ENCODE measurements around the gene ORC6.

Gene ORC6

DNA sequence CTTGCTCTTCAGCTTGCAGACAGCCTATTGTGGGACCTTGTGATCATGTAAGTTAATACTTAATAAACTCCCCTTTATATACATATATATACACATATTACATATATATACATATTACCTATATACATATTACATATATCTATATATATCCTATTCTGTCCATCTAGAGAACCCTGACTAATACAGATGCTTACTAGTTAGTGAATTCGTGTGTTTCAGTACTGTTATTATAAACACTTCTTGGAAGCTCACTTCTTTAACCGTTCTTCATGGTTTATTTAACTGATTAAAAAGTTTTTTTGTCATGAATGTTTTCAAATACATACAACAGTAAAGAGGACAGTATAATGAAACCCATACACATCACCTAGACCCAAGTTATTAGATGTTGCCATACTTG, 12.6 kb downstream of the ORC6 start:
- no peak for DNase-seq

DNA sequence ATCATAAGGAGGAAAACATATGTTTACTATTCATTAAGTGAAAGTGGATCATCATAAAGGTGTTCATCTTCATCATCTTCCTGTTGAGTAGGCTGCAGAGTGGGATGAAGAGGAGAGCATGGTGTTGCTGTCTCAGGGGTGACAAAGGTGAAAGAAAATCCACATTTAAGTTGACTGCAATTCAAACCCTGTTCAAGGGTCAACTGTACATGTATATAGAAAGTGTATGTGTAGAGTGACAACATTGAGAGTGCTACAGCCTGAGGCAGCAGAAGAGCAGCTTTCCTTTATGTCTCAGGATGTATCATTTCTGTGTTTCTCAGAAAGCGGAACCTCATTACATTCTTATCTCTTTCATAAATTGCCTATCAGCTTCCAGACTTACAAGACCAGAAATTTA, 17.2 kb downstream of the ORC6 start:
- DNase-seq: no peak

DNA sequence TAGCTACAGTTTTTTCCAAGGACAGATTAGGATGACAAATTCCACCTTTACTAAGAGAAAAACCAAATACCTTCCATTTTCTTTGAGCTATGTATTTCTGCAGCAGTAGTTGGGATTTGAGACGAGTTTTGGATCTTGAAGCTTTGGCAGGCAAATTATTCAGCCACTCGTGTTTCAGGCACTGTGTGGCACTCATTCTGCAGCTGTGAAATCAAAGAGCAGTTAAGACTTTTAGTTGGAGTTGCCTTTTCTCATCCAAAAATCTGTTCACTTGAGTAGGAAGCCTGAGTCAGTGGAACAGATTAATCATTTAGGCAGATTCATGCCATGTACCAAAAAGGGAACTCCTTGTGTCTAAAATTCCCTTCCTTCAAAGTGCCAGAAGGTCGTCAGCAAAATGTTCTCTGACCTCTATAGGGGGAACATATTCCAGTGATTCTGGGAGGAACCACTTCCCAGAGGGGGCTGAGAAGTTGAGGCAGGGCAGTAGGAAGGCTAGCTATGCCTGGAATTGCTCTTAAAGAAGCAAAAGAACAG, 20.1 kb downstream of the ORC6 start:
- no peak for DNase-seq

DNA sequence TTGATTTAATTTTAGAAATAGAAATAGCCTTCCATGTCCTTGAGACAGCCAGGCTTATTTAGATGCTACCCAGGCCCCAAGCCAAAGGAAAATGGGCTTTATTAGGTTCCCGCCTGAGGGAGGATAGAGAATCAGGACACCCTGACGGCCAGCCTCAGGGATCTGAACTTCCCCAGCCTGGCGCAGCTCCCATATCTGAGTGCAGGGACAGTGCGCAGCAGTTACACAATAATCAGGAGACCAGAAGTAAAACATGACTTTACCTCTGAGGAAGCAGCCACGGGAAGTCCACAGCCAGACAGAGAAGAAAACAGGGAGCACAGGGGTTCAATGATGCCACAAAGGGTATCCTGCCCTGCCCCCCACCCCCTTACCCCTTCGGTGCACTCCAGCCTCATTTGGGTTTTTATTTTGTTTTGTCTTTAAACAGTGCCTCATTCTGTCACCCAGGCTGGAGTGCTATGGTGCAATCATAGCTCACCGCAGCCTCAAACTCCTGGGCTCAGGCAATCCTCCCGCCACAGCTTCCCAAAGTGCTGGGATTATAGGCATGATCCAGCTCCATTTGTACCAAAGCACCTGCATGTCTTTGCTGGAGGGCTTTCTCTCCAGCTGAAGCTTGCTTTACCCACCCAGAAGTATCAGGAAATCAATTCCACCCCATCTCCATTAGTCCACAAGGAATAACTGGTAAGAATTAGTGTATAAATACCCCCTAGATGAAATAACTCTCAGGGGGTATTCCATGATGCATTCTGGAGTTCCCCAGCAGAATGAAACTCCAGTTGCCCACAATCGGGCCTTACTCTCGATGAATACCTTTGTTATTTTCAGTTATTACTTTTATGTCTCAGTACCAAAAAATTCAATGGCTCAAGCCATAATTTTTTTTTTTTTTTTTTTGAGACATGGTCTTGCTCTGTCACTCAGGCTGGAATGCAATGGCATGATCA, 21.9 kb downstream of the ORC6 start:
- DNase-seq: no peak

DNA sequence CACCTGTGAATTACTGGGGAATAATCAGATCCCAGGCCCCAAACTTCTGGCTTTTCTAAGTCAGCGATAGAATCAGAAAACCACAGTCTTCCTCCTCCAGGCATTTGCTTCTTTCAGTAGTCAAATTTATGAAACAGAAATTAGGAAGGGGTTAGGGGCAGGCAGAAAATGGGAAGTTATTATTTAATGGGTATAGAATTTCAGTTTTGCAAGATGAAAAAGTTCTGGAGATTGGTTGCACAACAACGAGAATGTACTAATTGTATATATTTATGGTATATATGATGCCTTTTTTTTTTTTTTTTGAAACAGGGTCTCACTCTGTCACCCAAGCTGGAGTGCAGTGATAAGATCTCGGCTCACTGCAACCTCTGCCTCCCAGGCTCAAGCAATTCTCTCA, 23.5 kb downstream of the ORC6 start:
- DNase-seq: no peak

DNA sequence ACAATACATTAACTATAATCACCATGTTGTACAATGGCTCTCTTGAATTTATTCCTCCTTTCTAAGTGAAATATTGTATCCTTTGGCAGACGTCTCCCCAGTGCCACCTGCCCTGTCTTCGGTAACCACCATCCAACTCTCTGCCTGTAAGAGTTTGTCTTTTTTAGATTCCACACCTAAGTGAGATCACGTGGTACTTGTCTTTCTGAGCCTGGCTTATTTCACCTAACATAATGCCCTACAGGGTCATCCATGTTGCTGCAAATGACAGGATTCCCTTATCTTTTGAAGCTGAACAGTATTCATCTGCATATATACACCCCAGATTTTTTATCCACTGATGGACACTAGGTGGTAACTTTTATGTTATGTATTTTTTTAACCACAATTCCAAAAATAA, 24.2 kb downstream of the ORC6 start:
- DNase-seq: no peak

DNA sequence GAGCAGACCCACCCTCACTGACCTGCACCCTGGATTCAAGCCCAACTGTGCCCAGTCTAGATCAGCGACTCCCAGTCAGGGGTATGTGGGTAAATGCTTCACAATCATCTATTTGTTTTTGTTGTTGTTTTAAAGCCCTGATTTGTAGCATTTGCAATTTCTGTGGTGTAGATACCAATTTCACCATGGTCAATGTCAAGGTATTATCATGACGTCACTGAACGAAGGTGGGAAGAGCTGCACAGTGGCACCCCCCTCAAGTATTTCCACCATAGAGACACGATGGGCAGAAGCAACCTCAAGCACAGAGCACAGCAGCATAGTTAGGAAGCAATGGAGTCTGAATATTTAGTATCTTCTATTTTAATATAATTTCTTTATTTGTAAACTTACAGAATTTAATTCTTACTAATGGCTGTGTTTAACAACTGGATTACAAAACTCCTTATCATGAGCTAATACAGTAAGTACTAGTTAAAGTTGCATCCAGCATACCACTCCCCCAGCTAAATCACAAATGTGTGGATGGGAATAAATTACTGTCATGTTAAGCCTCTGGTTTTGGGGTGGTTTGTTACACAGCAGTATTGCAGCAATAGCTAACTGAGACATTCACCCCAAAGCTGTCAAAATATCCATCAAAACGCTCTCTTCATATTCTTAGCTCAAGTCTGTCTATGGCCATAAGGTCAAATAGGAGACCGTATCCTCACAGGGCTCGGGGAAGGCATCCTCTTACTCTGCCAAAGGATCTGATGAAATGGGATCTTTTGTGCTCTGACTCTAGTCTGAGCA, 25.5 kb downstream of the ORC6 start:
- no peak for DNase-seq

DNA sequence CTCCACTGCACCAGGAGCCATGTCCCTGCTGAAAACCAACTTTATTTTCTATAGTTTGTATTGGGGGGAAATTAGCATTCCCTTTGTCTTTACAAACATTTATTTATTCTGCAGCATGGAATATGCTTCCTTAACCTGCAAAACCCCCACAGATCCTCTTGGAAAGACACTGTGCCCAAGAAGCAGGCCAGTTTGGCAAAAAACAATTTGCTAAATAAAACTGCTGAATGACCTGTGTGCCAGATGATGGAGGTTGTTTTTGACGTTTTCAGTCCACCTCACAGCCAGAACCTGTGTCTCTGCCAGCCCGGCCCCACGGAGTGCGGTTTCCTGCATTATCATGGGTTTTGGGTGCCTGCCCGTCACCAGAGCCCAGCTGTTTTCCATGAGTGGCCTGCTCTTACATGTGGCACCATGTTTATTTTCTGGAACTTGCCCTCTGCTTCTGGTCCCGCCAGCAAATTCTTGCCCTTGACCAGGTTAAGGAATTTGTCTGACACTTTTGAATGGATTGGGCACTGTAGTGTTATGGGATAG, 26.4 kb downstream of the ORC6 start:
- no peak for DNase-seq

DNA sequence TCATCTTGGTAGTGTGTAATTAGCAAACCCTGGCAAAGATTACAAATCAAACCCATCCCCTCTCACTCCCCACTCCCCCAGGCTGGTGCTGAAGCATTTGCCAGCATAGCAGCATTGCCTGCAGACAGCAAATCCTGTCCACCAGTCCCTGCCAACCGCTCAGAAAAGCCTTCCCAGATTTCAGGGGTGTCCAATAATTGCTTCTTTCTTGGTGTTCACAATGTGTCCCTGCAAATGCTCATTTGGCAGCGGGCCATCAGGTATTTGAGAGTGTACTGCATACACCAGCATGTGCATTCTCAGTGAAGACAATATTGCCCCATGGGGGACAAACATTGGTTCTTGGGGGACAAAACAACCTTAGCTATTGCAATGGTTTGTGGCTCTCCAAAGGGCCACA, 28.2 kb downstream of the ORC6 start:
- no peak for DNase-seq

DNA sequence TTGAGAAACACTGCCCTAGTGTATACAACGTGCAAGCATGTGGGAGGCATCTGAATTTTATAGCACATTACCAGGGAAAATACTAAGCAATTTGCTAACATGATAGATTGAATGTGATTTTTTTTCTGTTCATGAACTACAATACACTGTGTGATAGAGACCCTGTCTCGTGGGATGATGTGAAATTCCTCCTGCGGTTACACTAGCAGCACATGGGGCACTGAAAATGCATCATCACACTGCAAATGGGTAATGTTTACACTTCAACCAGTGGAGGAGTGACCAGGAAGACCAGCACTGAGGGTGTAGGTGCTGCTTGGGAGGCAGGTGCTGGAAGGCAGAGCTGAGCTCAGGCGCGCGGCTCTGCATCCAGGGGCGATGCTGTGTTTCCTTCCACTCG, 28.8 kb downstream of the ORC6 start:
- no peak for DNase-seq

DNA sequence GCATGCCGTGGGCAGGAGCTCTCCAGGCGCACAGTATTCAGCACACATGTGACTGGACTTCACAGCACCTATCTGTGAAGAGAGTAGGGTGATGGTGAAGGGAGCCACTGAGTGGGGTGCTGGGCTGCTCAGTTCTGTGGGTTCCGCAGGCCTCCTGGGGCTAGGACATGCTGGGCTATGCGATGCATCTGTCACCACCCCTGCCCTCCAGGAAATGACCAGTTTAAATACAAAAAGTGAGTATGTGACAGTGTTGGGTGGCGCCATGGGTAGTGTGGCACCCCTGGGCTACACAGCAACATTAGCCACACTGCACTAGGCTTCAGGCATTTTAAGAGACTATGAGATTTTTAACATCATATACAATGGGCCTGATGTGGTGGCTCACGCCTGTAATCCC, 30.1 kb downstream of the ORC6 start:
- DNase-seq: no peak

DNA sequence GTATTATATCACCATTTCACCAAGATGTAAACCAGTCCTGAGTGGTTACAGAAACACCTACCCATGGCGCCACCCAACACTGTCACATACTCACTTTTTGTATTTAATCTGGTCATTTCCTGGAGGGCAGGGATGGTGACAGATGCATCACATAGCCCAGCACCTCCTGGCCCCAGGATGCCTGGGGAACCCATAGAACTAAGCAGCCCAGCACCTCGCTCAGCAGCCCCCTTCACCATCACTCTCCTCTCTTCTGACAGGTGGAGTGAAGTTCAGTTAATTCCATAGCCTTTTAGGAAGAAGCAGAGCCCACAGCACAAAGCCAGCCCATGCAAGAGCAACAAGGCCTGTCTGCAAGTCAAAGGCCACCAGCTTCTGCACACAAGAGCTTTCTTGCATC, 31.2 kb downstream of the ORC6 start:
- no peak for DNase-seq

DNA sequence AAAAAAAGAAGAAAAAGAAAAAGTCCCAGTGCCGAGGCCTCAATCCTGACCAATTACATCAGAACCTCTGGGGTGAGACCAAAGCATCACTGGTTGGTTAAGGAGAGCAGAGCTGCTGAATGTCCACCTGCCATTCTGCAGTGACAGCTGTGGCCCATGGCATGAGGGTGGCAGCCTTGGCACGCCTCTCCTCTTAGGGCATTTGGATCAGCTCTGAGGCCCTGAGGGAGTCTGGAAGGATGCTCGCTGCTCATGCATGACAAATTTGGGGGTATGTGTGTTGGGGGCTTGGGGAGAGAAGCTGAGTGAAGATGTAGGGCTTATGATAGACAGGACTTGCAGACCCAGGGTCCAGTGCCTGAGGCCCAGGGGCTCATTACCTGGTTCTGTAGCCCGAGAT, 32.4 kb downstream of the ORC6 start:
- no peak for DNase-seq

DNA sequence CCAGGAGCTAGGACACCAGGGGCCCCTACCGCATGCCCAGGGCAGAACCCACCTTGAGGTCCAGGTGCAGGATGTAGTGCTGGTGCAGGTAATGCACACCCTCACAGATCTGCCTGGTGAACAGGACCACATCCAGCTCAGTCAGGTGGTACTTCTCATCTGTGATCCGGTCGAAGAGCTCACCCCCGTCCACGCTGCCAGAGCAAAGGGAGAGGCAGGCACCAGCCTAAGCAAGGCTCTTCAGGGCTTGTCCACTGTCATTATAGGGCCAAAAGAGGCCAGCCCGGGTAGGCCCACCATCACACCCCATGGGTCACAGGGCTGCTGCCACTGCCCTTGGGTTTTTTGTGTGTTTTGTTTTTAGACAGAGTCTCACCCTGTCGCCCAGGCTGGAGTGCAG, 37.7 kb downstream of the ORC6 start:
- no peak for DNase-seq

DNA sequence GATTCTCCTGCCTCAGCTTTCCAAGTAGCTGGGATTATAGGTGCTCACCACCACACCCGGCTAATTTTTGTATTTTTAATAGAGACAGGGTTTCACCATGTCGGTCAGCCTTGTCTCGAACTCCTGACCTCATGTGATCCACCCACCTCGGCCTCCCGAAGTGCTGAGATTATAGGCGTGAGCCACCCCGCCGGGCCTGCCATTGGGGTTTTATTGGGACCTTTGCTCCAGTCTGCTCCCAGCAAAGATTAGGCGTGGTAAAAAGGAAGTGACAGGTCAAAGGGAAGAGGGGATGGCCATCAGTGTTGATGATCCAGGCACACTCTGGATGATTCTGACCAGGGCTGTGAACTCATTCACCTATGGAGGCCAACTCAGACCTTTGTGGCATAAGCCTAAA, 38.2 kb downstream of the ORC6 start:
- no peak for DNase-seq

DNA sequence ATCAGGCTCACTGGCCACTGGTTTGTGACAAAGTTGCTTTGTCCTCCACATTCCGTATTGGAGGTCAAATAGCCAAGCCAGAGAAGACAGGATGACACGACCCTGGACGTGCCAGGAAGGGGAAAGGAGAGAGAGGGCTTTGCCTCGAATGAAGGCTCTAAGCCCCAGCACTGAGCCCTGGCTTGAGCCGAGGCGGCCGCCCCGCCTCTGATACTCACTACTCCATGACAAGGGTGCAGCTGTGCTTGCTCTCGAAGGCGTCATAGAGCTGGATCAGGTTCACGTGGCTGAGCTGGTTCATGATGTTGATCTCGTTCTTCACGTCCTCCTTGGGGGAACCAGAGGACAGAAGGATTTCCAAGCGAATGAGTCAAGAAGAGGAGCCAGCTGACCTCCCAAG, 39.3 kb downstream of the ORC6 start:
- DNase-seq: no peak

DNA sequence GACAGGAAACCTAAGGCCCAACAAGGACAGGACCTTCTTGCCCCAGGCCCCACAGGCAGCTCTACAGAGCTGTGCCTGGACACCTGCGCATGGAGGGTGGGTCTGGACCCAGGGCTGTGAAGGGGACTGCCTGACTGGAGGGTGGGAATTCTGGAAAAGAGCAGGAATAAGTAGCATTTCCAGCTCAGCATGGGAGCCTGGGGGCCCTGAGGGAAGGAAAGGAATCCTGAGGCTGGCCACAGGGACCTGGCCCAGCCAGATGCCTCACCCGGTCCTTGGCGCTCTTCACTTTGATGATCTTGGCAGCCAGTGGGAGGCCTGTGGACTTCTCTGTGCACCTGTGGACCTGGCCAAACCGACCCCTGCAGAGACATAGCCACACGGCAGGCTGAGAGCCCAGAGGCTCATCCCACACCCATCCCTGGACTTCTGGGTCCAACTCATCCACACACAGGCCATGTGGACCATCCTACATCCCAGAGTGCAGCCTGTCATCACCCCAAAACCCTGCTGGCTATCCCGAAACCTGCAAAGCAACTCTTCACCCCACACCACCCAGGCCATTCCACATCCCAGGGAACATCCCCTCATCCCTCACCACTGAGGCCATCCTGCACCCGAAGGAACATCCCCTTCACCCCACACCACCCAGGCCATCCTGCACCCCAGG, 40.0 kb downstream of the ORC6 start:
- DNase-seq: no peak

DNA sequence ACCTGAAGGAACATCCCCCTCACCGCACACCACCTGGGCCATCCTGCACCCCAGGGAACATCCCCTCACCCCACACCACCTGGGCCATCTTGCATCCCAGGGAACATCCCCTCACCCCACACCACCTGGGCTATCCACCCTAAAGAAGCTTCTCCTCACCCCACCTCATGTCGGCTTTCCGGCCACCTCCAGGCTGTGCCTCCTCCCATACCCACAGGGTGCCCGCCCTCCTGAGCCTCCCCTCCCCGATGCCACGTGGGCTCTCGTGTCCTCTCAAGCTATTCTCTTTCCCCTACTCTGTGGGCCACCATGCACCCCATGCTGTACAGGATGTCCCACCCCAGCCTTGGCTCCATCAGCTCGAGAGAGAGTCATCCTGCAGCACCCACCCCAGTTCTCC, 40.7 kb downstream of the ORC6 start:
- no peak for DNase-seq

DNA sequence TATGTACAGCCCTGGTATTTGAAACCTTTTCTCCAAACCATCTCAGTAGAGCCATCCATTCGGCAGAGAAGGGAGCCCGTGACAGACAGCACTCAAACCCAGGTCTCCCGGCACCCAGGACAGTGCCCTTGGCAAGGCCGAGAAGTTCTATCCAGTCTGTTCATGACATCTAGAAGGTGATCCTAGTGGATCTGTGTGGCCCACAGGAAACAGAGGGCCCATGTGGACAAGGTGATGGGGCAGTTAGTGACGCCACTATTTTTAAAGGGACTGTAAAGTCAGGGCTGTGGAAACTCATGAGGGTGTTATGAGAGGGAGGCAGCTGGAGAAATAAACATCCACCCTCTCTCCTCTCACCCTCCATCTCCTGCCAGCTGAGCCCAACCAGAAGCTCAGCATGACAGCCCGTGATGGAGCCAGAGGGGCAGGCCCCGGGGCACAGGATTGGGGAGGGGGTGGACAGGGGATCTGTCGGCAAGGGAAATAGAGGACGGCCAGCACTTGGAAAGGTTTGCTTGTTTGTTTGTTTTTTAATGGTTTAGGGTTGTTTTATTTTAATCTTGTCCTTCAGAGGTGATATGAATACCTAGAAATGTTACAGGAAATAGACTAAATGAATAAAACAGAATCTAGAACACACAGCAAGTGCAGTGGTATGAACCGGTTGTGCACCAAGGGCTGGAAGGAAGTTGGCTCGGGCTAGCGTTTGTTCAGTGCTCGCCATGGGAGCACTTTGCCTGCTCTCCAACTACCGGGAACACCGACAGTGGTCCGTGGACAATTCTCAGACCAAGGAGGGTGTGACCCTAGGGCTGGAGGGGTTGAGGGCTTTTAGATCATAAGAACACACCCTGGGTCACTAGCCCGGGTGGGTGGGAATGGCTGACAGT, 41.6 kb downstream of the ORC6 start:
- no peak for DNase-seq

DNA sequence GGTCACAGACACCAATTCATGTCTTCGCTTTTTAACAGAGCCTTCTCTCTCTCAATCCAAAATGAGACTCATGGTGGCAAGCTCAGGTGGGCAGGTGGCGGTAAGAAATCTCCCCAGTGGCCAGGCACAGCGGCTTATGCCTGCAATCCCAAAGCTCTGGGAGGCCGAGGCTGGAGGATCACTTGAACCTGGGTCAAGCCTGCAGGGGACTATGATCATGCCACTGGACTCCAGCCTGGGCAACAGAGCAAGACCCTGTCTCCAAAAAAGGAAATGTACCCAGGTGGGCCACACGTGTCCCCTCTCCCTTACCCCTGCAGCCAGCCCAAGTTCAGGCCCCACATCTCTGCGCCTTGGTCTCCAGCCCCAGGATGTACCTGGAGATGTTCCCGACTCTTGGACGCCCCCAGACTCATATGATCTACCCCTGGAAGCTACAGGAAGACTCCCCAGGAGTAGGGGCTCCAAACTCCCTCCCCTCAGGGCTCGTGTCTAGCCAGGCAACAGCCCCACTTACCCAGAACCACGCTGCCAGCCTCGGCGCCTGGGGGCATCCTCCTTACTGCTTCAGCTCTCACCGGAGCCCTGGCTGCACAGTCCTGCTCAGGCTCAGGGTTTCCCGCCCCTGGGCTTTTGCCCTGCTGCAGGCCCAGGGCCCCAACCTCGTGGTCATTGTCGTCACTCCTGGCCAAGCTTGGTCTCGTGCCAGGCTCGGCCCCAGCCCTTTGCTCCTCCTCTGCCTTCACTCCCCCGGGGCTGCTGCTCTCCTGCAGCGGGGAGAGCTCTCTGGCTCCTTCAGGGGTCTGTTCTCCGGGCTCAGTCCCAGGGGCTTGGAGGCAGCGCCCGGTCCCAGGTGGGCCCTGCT, 42.5 kb downstream of the ORC6 start:
- DNase-seq: no peak

DNA sequence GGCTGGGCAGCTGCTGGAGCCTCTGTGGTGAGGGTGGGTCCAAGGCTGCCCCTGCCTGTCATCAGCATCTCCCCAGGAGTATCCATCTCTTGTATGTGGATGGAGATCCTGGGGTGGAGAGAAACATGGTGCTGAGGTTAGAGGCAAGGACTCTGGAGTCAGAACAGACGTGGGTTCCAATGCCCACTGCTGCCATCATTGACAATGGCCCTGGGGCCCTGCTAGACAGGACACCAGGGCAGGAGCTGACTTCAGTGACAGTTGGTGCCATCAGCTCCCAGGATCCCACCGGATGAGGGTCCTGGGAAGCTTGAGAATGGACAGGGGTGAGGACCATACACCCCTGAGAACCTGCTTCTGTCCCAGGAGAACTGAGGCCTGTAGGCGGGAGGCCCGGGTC, 43.1 kb downstream of the ORC6 start:
- no peak for DNase-seq
